B cell (primary cell): ENCODE measurements around the gene OR10AD1. TPM values are rescaled to one million over a fixed set of nuclear protein-coding genes. Genes with fewer than 3 reads are reported as not detected.

ENCODE experiments used
- ATAC-seq: fragments of 200-7000 bp; cut with Tn5 transposase; one replicate; pipeline ENCODE4 v1.10.0; 2021; ENCODE audit warnings: low read depth, mild to moderate bottlenecking, moderate number of reproducible peaks, moderate library complexity
- CTCF ChIA-PET: fragments of 350-600 bp; sonication (Branson Sonifier 250); formaldehyde crosslinking; loops from one replicate; lab custom pipeline; 2021; ENCODE audit warnings: antibody characterized with exemption, inconsistent platforms; lab: Charles Lee
- POLR2A ChIA-PET: fragments of 350-600 bp; sonication (Branson Sonifier 250); formaldehyde crosslinking; loops from one replicate; lab custom pipeline; 2021; ENCODE audit warnings: antibody characterized with exemption; lab: Charles Lee
- DNase-seq: peaks from one replicate; pipeline ENCODE4 v3.0.0; 2013
- H2AFZ ChIP-seq: 2 replicates; pipeline ENCODE4 v1.6.1; 2012; ENCODE audit warnings: mild to moderate bottlenecking, low read depth, low read length; ENCODE audit not compliant: insufficient read depth, poor library complexity, severe bottlenecking
- H3K27ac ChIP-seq, 2 donors: 1 replicate in 1 of 2; 2 replicates in 1 of 2; pipeline ENCODE4 v1.5.1; 2012 to 2013; ENCODE audit warnings: low read length in 2 of 2, mild to moderate bottlenecking in 2 of 2, moderate library complexity in 1 of 2
- H3K27me3 ChIP-seq, 4 experiments: fragments of 200-600 bp in 1 of 4; sonication (generic) in 1 of 4; replicated peaks in 1 of 4; 1 replicate in 2 of 4; 2 replicates in 2 of 4; pipeline versions ENCODE4 v1.6.1 to v1.7.0; 2013 to 2016; ENCODE audit warnings: low read length in 3 of 4, mild to moderate bottlenecking in 2 of 4, mixed read lengths in 1 of 4, moderate library complexity in 1 of 4; ENCODE audit not compliant: insufficient read depth in 4 of 4, control insufficient read depth in 3 of 4; ENCODE audit errors: control extremely low read depth in 1 of 4
- H3K36me3 ChIP-seq, 2 experiments: replicated peaks in 1 of 2; 1 replicate in 1 of 2; 2 replicates in 1 of 2; pipeline versions ENCODE4 v1.6.1 to v1.7.1; 2013; ENCODE audit warnings: low read length in 1 of 2; ENCODE audit not compliant: insufficient read depth in 2 of 2, control insufficient read depth in 1 of 2; ENCODE audit errors: control extremely low read depth in 1 of 2, extremely low read depth in 1 of 2
- H3K4me1 ChIP-seq, 2 donors: fragments of 200-600 bp in 1 of 2; sonication (generic) in 1 of 2; 1 replicate in 1 of 2; 2 replicates in 1 of 2; pipeline versions ENCODE4 v1.5.1 to v1.6.1; 2013 to 2017; ENCODE audit warnings: low read length in 2 of 2; ENCODE audit not compliant: control insufficient read depth in 2 of 2, insufficient read depth in 2 of 2
- H3K4me2 ChIP-seq: replicated peaks from 2 replicates; pipeline ENCODE3; 2012; ENCODE audit warnings: mild to moderate bottlenecking, low read depth, low read length; ENCODE audit not compliant: poor library complexity, severe bottlenecking
- H3K4me3 ChIP-seq, 5 experiments: fragments of 200-600 bp in 1 of 5; sonication (generic) in 1 of 5; 1 replicate in 3 of 5; 2 replicates in 2 of 5; pipeline versions ENCODE4 v1.5.1 to v1.7.0; 2011 to 2016; ENCODE audit warnings: low read length in 4 of 5, mild to moderate bottlenecking in 4 of 5, low read depth in 2 of 5, control low read depth in 1 of 5, moderate library complexity in 1 of 5; ENCODE audit not compliant: insufficient read depth in 1 of 5; ENCODE audit errors: control extremely low read depth in 1 of 5, extremely low read depth in 1 of 5
- H3K79me2 ChIP-seq: fragments of 200-600 bp; sonication (generic); one replicate; pipeline ENCODE4 v1.6.0; 2016; ENCODE audit warnings: low read length; ENCODE audit not compliant: control insufficient read depth, insufficient read depth
- H3K9ac ChIP-seq: fragments of 200-600 bp; sonication (generic); 2 replicates; pipeline ENCODE4 v1.6.1; 2017; ENCODE audit warnings: mild to moderate bottlenecking, low read length, moderate library complexity
- H3K9me3 ChIP-seq, 3 donors: one replicate each; pipeline versions ENCODE4 v1.6.1 to v1.7.1; 2013; ENCODE audit warnings: low read length in 2 of 3; ENCODE audit not compliant: control insufficient read depth in 2 of 3, insufficient read depth in 1 of 3; ENCODE audit errors: control extremely low read depth in 1 of 3
- H4K20me1 ChIP-seq: 2 replicates; pipeline ENCODE4 v1.6.0; 2012; ENCODE audit warnings: mild to moderate bottlenecking, low read length; ENCODE audit not compliant: insufficient read depth, control insufficient read depth, poor library complexity, severe bottlenecking
- H3K27ac Mint-ChIP-seq: one replicate; pipeline ENCODE4 v1.8.0; 2021; ENCODE audit warnings: mixed read lengths
- H3K27me3 Mint-ChIP-seq: one replicate; pipeline ENCODE4 v1.8.0; 2021; ENCODE audit warnings: mixed read lengths
- H3K4me1 Mint-ChIP-seq: one replicate; pipeline ENCODE4 v1.8.0; 2021; ENCODE audit warnings: mixed read lengths
- H3K4me3 Mint-ChIP-seq: one replicate; pipeline ENCODE4 v1.8.0; 2021; ENCODE audit warnings: mixed read lengths
- H3K9me3 Mint-ChIP-seq: one replicate; pipeline ENCODE4 v1.8.0; 2022; ENCODE audit warnings: mixed read lengths; ENCODE audit not compliant: insufficient read depth
- CTCF ChIP-seq: fragments of 200-600 bp; IDR thresholded peaks from one replicate; pipeline ENCODE4 v1.8.0; 2022; ENCODE audit warnings: antibody characterized with exemption, mild to moderate bottlenecking
- EZH2 ChIP-seq: IDR thresholded peaks from 2 replicates; pipeline ENCODE4 v1.6.1; 2012; ENCODE audit warnings: borderline replicate concordance, low read depth, mild to moderate bottlenecking, moderate library complexity, low read length; ENCODE audit not compliant: insufficient read depth, poor library complexity, severe bottlenecking
- WGBS: methylation state at CpG from one replicate; pipeline ENCODE4 v1.1.5; 2013; ENCODE audit warnings: missing lambda C conversion rate; ENCODE audit not compliant: insufficient coverage; 5-methylcytosine and 5-hydroxymethylcytosine counted together
- intact Hi-C: fragments of 100-400 bp; cut with micrococcal nuclease; formaldehyde crosslinking; loops from one replicate; pipeline ENCODE4 v1.10.0; 2022
- polyA plus RNA-seq: library from polyadenylated mRNA; depleted of rRNA; stranded (reverse); fragments of >200 nt; gene quantifications from 2 replicates; pipeline ENCODE4 v1.2.3, GENCODE V29; 2012
- total RNA-seq, 2 donors: library from RNA; stranded (reverse); fragments of 120-200 nt in 1 of 2; gene quantifications; 1 replicate in 1 of 2; 2 replicates in 1 of 2; pipeline versions ENCODE4 v1.2.3 to v1.2.4, GENCODE V29; 2013 to 2022

The OR10AD1 gene
- total and polyA plus RNA-seq, 2 donors (not counting 1 experiment from before 2014, with no cell fraction given), result not detected

- H3K9me3 Mint-ChIP-seq, result no peaks in the 10 kb centered on the region
- Histone ChIP-seq H3K79me2 (no peaks in the 10 kb centered on the region), H3K9ac (no peak overlapping the region), H3K9me3 (no peaks in the 10 kb centered on the region), H3K27me3 (peaks cover 0 to 13% (median 1%) of the 10 kb centered on the region in 4 experiments), H3K36me3 (no peaks in the 10 kb centered on the region), H3K4me2 (no peak overlapping the region), H4K20me1 (no peaks in the 10 kb centered on the region), H3K4me1 (no peaks in the 10 kb centered on the region), H3K4me3 (no peak overlapping the region), H3K27ac (no peak overlapping the region), H2AFZ (no peak overlapping the region)
- ChIA-PET CTCF (interaction anchor here (0.7 to 4.1 kb wide), 23 partner anchors 9 to 860 kb away, joined by 3 to 28 read pairs (median 4); partner anchors contain the start of genes CCDC184, SENP1, TMEM106C and VDR), POLR2A (interaction anchor here (0.6 kb wide), 1 partner anchor 336 kb away, joined by 4 read pairs; no protein-coding TSS in a partner anchor)
- H3K4me3 Mint-ChIP-seq, result no peak overlapping the region
- TF ChIP-seq CTCF, result no peak
- H3K4me1 Mint-ChIP-seq, result no peaks in the 10 kb centered on the region
- intact Hi-C loops, result loop anchor here (2.0 to 10.0 kb wide), 4 partner anchors 18 to 330 kb away; partner anchors contain the start of genes CCDC184 and VDR
- peaks cover 22% of the 10 kb centered on the region for H3K27me3 Mint-ChIP-seq
- DNase-seq (no peak), ATAC-seq (no peak)
- no CpG with 5 or more reads among the region's 2 CpGs for WGBS
- H3K27ac Mint-ChIP-seq, result no peak overlapping the region
Observed at GRCh38 chr12:48164451-48164850, 38.6 kb downstream of the OR10AD1 start.

GRCh38 chr12:48163150-48163747 is 39.8 kb downstream of the OR10AD1 start:
- Mint-ChIP-seq H3K4me1 (peaks cover under 1% of the 10 kb centered on the region), H3K27ac (no peak overlapping the region), H3K4me3 (no peak overlapping the region), H3K9me3 (no peaks in the 10 kb centered on the region), H3K27me3 (peaks cover 22% of the 10 kb centered on the region)
- H3K4me1 ChIP-seq, result peaks cover under 1% of the 10 kb centered on the region in 2 donors
- H2AFZ ChIP-seq, result no peak overlapping the region
- no peak overlapping the region for H3K4me2 ChIP-seq
- intact Hi-C loops, result loop anchor here (10.0 kb wide), 2 partner anchors 258 to 328 kb away; partner anchors contain the start of gene VDR
- H3K27ac ChIP-seq, result no peak overlapping the region
- no peak for DNase-seq
- CTCF ChIA-PET, result interaction anchor here (1.1 to 4.1 kb wide), 12 partner anchors 10 to 511 kb away, joined by 3 to 28 read pairs (median 4); partner anchors contain the start of genes CCDC184, SENP1 and TMEM106C
- POLR2A ChIA-PET, result no interaction called here
- no peak for ATAC-seq
- H3K4me3 ChIP-seq, result no peak overlapping the region
- no peaks in the 10 kb centered on the region for H3K36me3 ChIP-seq
- H3K79me2 ChIP-seq, result peaks cover under 1% of the 10 kb centered on the region
- H3K9ac ChIP-seq, result no peak overlapping the region
- TF ChIP-seq CTCF (no peak), EZH2 (no peak)
- H3K27me3 ChIP-seq, result peaks cover 0 to 13% (median 1%) of the 10 kb centered on the region in 4 experiments
- H3K9me3 ChIP-seq, result no peaks in the 10 kb centered on the region
- WGBS, result 81% methylated on average over 3 of the region's 5 CpGs
- H4K20me1 ChIP-seq, result no peaks in the 10 kb centered on the region
